Mammary epithelial cell (primary cell): Measurements from ENCODE around the gene LRRFIP1.

ENCODE experiments used
- EZH2 ChIP-seq: IDR thresholded peaks from 2 replicates; pipeline ENCODE4 v1.6.1; 2012; ENCODE audit warnings: low read length, inconsistent platforms, borderline replicate concordance
- TF ChIP-seq, protein P1 (sequence below), 2 donors: IDR thresholded peaks in 1 of 2; conservative IDR thresholded peaks in 1 of 2; 2 replicates each; pipeline ENCODE4 v1.5.1; 2011 to 2012; ENCODE audit warnings: inconsistent platforms in 2 of 2, low read length in 2 of 2, mild to moderate bottlenecking in 2 of 2, control low read depth in 1 of 2, low read depth in 1 of 2; ENCODE audit not compliant: insufficient read depth in 1 of 2; ENCODE audit errors: extremely low read depth in 1 of 2

DNA sequence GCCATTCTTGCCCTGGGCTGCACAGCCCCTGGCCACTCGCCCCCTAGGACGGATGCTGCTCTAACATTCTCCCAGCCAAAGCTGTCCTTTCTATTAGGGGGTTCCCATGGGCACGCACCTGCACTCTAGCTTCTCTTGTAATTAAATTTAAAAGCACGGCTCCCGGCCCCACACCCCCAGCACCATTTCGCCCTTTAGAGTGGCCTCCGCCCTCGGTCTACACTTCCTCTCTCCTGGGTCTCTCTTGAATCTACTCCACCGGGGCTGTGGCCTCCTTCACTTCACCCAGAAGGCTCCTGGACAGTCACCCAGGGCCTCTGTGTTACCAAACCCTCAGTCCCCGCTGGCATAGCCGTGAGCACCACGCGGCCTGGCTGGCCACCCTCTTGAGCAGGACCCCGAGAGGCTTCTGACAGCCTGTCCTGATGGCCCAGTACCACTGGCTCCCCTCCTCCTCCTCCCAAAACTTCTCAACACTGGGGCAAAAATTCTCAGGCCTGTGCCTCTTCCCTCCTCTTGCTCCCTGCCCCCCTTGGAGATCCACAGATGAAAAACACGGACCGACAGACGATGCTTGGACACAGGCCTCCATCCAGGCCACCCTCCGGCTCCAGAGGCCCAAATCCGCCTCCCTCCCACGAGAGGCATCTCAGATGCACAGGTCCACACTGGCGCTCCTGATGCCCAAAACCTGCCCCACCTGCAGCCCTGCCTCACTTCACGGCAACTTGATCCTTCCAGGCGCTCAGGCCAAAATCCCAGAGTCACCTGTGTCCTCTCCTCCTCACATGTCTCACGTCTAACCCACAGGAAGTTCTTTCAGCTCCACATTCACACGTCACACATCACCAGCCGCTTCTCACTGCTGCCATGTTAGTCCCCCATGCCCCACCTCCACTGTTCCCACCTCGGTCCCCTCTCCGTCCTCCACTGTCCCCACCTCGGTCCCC lies 29.9 kb upstream of the LRRFIP1 start:
- TF ChIP-seq, protein P1, sequence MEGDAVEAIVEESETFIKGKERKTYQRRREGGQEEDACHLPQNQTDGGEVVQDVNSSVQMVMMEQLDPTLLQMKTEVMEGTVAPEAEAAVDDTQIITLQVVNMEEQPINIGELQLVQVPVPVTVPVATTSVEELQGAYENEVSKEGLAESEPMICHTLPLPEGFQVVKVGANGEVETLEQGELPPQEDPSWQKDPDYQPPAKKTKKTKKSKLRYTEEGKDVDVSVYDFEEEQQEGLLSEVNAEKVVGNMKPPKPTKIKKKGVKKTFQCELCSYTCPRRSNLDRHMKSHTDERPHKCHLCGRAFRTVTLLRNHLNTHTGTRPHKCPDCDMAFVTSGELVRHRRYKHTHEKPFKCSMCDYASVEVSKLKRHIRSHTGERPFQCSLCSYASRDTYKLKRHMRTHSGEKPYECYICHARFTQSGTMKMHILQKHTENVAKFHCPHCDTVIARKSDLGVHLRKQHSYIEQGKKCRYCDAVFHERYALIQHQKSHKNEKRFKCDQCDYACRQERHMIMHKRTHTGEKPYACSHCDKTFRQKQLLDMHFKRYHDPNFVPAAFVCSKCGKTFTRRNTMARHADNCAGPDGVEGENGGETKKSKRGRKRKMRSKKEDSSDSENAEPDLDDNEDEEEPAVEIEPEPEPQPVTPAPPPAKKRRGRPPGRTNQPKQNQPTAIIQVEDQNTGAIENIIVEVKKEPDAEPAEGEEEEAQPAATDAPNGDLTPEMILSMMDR (conservative IDR thresholded peaks at IDR 0.05 in 1 of 2, IDR thresholded peaks at IDR 0.05 in 1 of 2; ENCODE audit: extremely low read depth in 1 of 2, insufficient read depth in 1 of 2, low read depth in 1 of 2, low read length in 2 of 2): no peak
- TF ChIP-seq EZH2: no peak
